CD4-positive, CD25-positive, alpha-beta regulatory T cell (primary cell): ENCODE results near the gene SCYL2. TPM values are rescaled to one million over a fixed set of nuclear protein-coding genes. Genes with fewer than 3 reads are reported as not detected.
"Not testable (repeated sequence)": the region's sequence is repeated elsewhere in the genome, so short reads cannot be mapped to it uniquely, and the experiment has no call there.

Source experiments
- ATAC-seq, 2 donors: fragments of 150-1000 bp; cut with Tn5 transposase; one replicate each; pipeline ENCODE4 v1.10.0; 2021; ENCODE audit warnings: low read depth in 2 of 2, moderate number of reproducible peaks in 2 of 2, moderate library complexity in 1 of 2
- DNase-seq, 3 donors: peaks; one replicate each; pipeline versions ENCODE4 v3.0.0 to v3.0.0-alpha.2; 2012 to 2022; ENCODE audit warnings: mixed read lengths in 1 of 3
- H3K27ac ChIP-seq: one replicate; pipeline ENCODE4 v1.7.0; 2013; ENCODE audit warnings: mild to moderate bottlenecking, low read length; ENCODE audit not compliant: insufficient read depth, poor library complexity, severe bottlenecking
- H3K27me3 ChIP-seq: one replicate; pipeline ENCODE4 v1.7.0; 2013; ENCODE audit warnings: low read length; ENCODE audit not compliant: control insufficient read depth, insufficient read depth
- H3K36me3 ChIP-seq: one replicate; pipeline ENCODE4 v1.7.0; 2013; ENCODE audit warnings: mild to moderate bottlenecking, low read length, moderate library complexity; ENCODE audit not compliant: control insufficient read depth, insufficient read depth
- H3K4me1 ChIP-seq: 2 replicates; pipeline ENCODE4 v1.7.0; 2013; ENCODE audit warnings: mild to moderate bottlenecking, low read length; ENCODE audit not compliant: insufficient read depth, control insufficient read depth, poor library complexity, severe bottlenecking
- H3K4me3 ChIP-seq: one replicate; pipeline ENCODE4 v1.7.0; 2013; ENCODE audit warnings: low read depth, mild to moderate bottlenecking, low read length, moderate library complexity
- H3K9me3 ChIP-seq, 2 experiments: 1 replicate in 1 of 2; 2 replicates in 1 of 2; pipeline ENCODE4 v1.7.0; 2013; ENCODE audit warnings: low read length in 2 of 2, mild to moderate bottlenecking in 1 of 2, moderate library complexity in 1 of 2; ENCODE audit not compliant: control insufficient read depth in 2 of 2
- H3K27ac Mint-ChIP-seq, 3 donors: one replicate each; pipeline ENCODE4 v1.8.0; 2020 to 2022; ENCODE audit warnings: mild to moderate bottlenecking in 3 of 3, mixed read lengths in 3 of 3, moderate library complexity in 2 of 3
- H3K27me3 Mint-ChIP-seq: one replicate; pipeline ENCODE4 v1.8.0; 2022; ENCODE audit warnings: mild to moderate bottlenecking, mixed read lengths
- H3K36me3 Mint-ChIP-seq: one replicate; pipeline ENCODE4 v1.8.0; 2020; ENCODE audit warnings: mixed read lengths
- H3K4me1 Mint-ChIP-seq, 4 donors: one replicate each; pipeline ENCODE4 v1.8.0; 2020 to 2022; ENCODE audit warnings: mixed read lengths in 4 of 4, mild to moderate bottlenecking in 1 of 4
- H3K4me3 Mint-ChIP-seq, 4 donors: one replicate each; pipeline ENCODE4 v1.8.0; 2020 to 2022; ENCODE audit warnings: mild to moderate bottlenecking in 4 of 4, mixed read lengths in 4 of 4, moderate library complexity in 3 of 4
- H3K9me3 Mint-ChIP-seq, 7 donors: one replicate each; pipeline ENCODE4 v1.8.0; 2020 to 2022; ENCODE audit warnings: mixed read lengths in 7 of 7, mild to moderate bottlenecking in 3 of 7, moderate library complexity in 2 of 7
- polyA plus RNA-seq, 4 donors: library from polyadenylated mRNA; unstranded; fragments of 300-500 nt; fragmentation: Illumina TruSeq; gene quantifications; one replicate each; pipeline ENCODE4 v1.2.3, GENCODE V29; 2021
- total RNA-seq: library from RNA; stranded (reverse); gene quantifications from one replicate; pipeline ENCODE4 v1.2.3, GENCODE V29; 2022

SCYL2 gene, protein sequence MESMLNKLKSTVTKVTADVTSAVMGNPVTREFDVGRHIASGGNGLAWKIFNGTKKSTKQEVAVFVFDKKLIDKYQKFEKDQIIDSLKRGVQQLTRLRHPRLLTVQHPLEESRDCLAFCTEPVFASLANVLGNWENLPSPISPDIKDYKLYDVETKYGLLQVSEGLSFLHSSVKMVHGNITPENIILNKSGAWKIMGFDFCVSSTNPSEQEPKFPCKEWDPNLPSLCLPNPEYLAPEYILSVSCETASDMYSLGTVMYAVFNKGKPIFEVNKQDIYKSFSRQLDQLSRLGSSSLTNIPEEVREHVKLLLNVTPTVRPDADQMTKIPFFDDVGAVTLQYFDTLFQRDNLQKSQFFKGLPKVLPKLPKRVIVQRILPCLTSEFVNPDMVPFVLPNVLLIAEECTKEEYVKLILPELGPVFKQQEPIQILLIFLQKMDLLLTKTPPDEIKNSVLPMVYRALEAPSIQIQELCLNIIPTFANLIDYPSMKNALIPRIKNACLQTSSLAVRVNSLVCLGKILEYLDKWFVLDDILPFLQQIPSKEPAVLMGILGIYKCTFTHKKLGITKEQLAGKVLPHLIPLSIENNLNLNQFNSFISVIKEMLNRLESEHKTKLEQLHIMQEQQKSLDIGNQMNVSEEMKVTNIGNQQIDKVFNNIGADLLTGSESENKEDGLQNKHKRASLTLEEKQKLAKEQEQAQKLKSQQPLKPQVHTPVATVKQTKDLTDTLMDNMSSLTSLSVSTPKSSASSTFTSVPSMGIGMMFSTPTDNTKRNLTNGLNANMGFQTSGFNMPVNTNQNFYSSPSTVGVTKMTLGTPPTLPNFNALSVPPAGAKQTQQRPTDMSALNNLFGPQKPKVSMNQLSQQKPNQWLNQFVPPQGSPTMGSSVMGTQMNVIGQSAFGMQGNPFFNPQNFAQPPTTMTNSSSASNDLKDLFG
- total RNA-seq (41.8 TPM), polyA plus RNA-seq (10 to 100 TPM; 17.0 to 23.4 (median 20.7) TPM)

DNA sequence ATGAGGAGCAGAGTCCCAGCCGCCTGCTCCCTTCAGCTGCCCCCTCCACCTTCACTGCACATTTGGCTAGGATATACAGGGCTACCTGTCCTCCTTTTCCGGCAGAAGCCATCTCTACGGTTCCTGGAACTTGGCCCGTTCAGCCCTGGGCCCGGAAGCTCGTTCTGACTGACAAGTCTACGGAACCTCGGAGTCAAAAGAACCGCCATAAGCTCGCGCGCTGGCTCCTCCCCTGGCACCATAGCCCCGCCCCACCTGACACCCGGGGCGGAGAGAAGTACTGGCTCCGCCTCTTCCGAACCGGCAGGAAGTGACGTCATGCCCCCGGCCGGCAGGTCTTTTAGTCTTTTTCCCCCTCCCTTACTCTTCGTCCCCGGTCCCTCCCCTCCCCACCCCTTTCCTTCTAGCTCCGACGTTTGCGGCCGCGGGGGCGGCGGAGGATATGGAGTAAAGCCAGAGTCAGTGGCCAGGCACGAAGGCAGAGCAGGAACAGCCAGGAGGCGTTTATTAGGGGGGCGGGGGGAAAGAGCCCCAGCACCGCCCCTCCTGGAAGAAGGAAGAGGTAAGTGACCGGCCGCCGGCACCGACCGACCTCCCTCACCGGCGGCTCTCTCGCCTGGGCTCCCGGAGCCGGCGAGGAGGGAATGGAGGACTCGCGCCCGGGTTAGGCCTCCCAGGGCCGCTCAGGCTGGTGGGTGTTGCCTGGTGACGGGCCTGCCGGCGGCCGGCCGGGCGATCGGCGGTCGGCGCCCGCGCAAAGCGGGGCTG lies at the start of gene SCYL2, which contains the start of gene DEPDC4:
TSS of gene SCYL2 (plus strand) at position 343 of the 768 bp plus-strand sequence. CDS start 15,794 bp downstream, outside the sequence.
TSS of gene DEPDC4 (minus strand) at position 245 of the 768 bp plus-strand sequence. CDS start at position 242, 3 bp downstream.
- Mint-ChIP-seq H3K36me3 (peaks cover 3% of the 10 kb centered on the region), H3K4me3 (peak within 1 kb of the TSS; percentile 95 to 100 (median 99)), H3K4me1 (peaks cover 22 to 49% (median 31%) of the 10 kb centered on the region in 4 donors), H3K27me3 (peaks cover 4% of the 10 kb centered on the region), H3K27ac (peak within 1 kb of the TSS; percentile 97 to 100 (median 98)), H3K9me3 (peaks cover 0 to 1% (median 0%) of the 10 kb centered on the region in 7 donors)
- H3K27ac ChIP-seq: peak within 1 kb of the TSS; percentile 92
- H3K4me3 ChIP-seq: peak within 1 kb of the TSS; percentile 94
- no peaks in the 10 kb centered on the region for H3K27me3 ChIP-seq
- peak; percentile 89 to 97 (median 95) for DNase-seq
- H3K36me3 ChIP-seq: no peaks in the 10 kb centered on the region
- ATAC-seq: peak; percentile 93 to 94
- no peaks in the 10 kb centered on the region for H3K9me3 ChIP-seq
- H3K4me1 ChIP-seq: peaks cover 29% of the 10 kb centered on the region

DNA sequence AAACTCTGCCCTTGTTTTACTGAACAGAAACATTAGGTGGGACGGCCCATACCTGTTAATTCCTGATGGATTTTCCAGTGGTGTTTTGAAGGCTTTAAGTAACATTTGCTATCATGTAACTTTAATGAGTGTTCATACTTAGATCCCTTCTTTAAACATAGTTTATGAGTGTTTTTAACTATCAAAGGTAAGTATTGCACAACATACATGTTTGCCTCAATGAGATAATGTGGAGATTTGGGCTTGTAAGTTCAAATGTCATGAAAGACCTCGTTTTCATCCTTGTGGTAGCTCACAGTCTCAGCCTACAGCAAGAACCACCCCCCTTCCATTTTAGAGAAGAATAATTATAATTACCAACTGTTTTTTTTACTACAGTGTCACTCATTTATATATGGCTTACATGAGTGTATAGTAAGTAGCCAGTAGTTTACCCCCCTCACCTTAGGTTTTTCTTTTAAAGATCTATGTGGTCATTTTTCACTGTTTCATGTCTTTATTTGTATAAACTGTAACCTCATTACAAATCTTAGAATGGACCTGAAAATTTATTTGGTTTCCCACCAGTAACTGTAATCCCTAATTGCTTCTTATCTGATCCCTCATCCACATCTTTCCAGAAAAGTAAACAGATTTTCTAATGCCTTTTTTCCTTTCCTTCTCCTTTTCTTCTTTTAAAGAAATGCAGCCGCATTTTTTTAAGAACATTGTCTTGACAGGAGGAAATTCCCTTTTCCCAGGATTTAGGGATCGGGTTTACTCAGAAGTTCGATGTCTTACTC lies 47.5 kb upstream of the SCYL2 start:
- no peak for ATAC-seq
- no peak overlapping the region for H3K27ac Mint-ChIP-seq
- no peaks in the 10 kb centered on the region for H3K9me3 Mint-ChIP-seq
- no peak for DNase-seq
- H3K27ac ChIP-seq: no peak overlapping the region
- peaks cover 1 to 18% (median 7%) of the 10 kb centered on the region in 4 donors for H3K4me1 Mint-ChIP-seq
- H3K36me3 Mint-ChIP-seq: peaks cover 31% of the 10 kb centered on the region
- no peaks in the 10 kb centered on the region for H3K27me3 ChIP-seq
- H3K9me3 ChIP-seq: no peaks in the 10 kb centered on the region
- no peaks in the 10 kb centered on the region for H3K27me3 Mint-ChIP-seq
- peaks cover 79% of the 10 kb centered on the region for H3K36me3 ChIP-seq
- H3K4me3 ChIP-seq: no peak overlapping the region
- no peaks in the 10 kb centered on the region for H3K4me1 ChIP-seq
- no peak overlapping the region for H3K4me3 Mint-ChIP-seq

DNA sequence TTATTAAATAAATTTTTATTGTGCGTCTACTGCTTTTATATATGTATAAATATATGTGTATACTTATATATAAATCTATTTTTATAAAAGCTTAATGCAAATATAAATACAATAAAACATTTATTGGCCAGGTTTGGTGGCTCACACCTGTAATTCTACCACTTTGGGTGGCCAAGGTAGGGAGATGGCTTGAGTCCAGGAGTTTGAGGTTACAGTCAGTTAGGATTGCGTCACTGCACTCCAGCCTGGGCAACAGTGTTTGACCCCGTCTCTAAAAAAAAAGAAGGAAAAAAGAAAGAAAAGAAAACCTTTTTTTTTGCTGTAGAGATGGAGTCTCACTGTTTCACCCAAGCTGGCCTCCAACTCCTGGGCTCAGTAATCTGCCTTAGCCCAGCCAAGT lies 45.5 kb upstream of the SCYL2 start:
- DNase-seq (no peak), ATAC-seq (no peak)
- Mint-ChIP-seq H3K4me3 (no peak overlapping the region), H3K4me1 (peaks cover 0 to 6% (median 5%) of the 10 kb centered on the region in 4 donors), H3K9me3 (no peaks in the 10 kb centered on the region), H3K27ac (no peak overlapping the region), H3K27me3 (no peaks in the 10 kb centered on the region), H3K36me3 (peaks cover 34% of the 10 kb centered on the region)
- Histone ChIP-seq H3K4me3 (no peak overlapping the region), H3K27ac (no peak overlapping the region), H3K27me3 (no peaks in the 10 kb centered on the region), H3K9me3 (no peaks in the 10 kb centered on the region), H3K4me1 (no peaks in the 10 kb centered on the region), H3K36me3 (peaks cover 73% of the 10 kb centered on the region)

DNA sequence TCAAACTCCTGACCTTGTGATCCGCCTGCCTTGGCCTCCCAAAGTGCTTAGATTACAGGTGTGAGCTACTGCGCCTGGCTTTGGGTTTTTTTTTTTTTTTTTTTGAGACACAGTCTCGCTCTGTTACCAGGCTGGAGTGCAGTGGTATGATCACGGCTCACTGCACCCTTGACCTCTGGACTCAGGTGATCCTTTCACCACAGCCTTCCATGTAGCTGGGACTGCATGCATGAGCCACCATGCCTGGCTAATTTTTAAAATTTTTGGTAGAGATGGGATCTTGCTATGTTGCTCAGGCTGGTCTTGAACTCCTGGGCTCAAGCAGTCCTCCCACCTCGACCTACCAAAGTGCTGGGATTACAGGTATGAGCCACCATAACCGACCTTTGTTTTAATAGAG lies 44.8 kb upstream of the SCYL2 start:
- not testable (repeated sequence) for H3K27ac Mint-ChIP-seq, H3K4me3 ChIP-seq, H3K4me1 Mint-ChIP-seq, H3K9me3 ChIP-seq, H3K27me3 ChIP-seq, H3K4me1 ChIP-seq, H3K4me3 Mint-ChIP-seq, H3K27me3 Mint-ChIP-seq, H3K27ac ChIP-seq, DNase-seq, ATAC-seq, H3K9me3 Mint-ChIP-seq
- peaks cover 69% of the 10 kb centered on the region for H3K36me3 ChIP-seq
- peaks cover 31% of the 10 kb centered on the region for H3K36me3 Mint-ChIP-seq

DNA sequence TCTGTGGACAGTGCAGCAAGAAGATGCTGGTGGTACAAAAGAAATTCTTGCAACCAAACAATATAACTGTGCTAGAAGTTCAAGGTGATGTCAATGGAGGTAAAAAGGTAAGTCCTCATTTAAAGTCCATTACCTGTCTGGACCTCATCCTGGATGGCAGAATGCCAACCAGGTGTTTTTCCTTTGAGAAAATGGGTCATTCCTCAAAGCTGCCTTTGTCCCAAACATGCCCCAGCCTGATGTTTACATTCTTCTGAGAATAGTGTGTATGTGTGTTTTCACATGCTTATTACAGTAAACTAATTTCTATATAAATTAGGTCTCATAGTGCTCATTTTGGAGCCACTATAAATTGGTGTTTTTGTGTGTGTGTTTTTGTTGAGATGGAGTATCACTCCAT lies 41.5 kb upstream of the SCYL2 start:
- no peak for DNase-seq
- no peaks in the 10 kb centered on the region for H3K4me1 ChIP-seq
- Mint-ChIP-seq H3K27ac (no peak overlapping the region), H3K4me1 (peaks cover 0 to 4% (median under 1%) of the 10 kb centered on the region in 4 donors), H3K4me3 (no peak overlapping the region), H3K36me3 (peaks cover 18% of the 10 kb centered on the region), H3K9me3 (no peaks in the 10 kb centered on the region), H3K27me3 (no peaks in the 10 kb centered on the region)
- no peak for ATAC-seq
- H3K27me3 ChIP-seq: no peaks in the 10 kb centered on the region
- H3K9me3 ChIP-seq: no peaks in the 10 kb centered on the region
- H3K36me3 ChIP-seq: peaks cover 43% of the 10 kb centered on the region
- no peak overlapping the region for H3K27ac ChIP-seq
- no peak overlapping the region for H3K4me3 ChIP-seq

DNA sequence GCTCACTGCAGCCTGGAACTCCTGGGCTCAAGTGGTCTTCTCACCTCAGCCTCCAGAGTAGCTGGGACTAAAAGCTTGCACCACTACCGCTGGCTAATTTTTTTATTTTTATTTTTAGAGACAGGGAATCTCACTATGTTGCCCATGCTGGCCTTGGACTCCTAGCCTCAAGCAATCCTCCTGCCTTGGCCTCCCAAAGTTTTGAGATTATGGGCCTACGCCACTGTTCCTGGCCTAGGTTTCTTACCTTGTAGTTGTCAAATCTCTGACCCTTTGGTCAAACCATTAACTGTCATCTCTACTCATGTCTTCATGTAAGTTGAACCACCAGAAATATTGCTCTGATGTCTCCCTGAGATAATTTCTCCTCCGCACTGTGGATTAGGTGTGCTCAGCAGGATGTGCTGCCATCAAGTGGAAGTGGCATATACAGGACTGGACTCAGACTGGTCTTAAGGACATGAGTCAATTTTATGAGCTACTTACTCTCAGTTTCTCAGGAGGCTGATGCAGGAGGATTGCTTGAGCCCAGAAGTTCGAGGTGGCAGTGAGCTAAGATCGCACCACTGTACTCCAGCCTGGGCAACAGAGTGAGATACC lies 37.8 kb upstream of the SCYL2 start:
- ATAC-seq (no peak), DNase-seq (peak in 1 of 3 donors; percentile 26)
- Mint-ChIP-seq H3K27me3 (peaks cover 4% of the 10 kb centered on the region), H3K4me1 (peaks cover 0 to 2% (median 0%) of the 10 kb centered on the region in 4 donors), H3K4me3 (no peak overlapping the region), H3K27ac (no peak overlapping the region), H3K9me3 (no peaks in the 10 kb centered on the region), H3K36me3 (peaks cover 6% of the 10 kb centered on the region)
- no peak overlapping the region for H3K4me3 ChIP-seq
- H3K27me3 ChIP-seq: no peaks in the 10 kb centered on the region
- H3K36me3 ChIP-seq: peaks cover 14% of the 10 kb centered on the region
- no peaks in the 10 kb centered on the region for H3K9me3 ChIP-seq
- no peak overlapping the region for H3K27ac ChIP-seq
- no peaks in the 10 kb centered on the region for H3K4me1 ChIP-seq
